ENCODE data around the gene MAN1A1. TPM values are rescaled to one million over a fixed set of nuclear protein-coding genes. Genes with fewer than 3 reads are reported as not detected.

Gene MAN1A1
- total RNA-seq, 1 donor from 2014 or later = 18.3 TPM

GRCh38 chr6:119283979-119284545 is 65.5 kb downstream of the MAN1A1 start:
- intact Hi-C loops (cut with micrococcal nuclease) = no loop called here

DNA sequence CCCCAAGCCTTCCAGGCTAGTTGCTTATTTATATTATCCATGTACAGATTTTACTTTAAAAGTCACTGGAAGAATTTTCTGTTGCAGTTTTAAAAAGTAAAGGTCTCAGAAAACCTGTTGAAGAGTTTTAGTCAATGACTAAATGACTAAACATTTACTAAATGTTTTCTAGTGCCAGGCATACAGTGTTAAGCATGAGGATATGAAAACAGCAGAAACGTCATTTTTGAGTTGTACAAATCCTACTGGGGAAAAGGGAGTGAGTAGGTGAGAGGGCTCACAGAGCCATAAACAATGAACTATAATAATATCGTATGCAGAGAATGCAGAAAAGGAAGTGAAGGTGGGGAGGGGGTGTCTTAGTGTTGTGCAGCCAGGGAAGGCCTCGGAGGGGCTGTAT is 66.3 kb downstream of the MAN1A1 start:
- DNase-seq = no peak
- ATAC-seq = no peak

More at GRCh38 chr6:119283979-119284545, 65.5 kb downstream of the MAN1A1 start:
- no peak for DNase-seq
- ATAC-seq = no peak

DNA sequence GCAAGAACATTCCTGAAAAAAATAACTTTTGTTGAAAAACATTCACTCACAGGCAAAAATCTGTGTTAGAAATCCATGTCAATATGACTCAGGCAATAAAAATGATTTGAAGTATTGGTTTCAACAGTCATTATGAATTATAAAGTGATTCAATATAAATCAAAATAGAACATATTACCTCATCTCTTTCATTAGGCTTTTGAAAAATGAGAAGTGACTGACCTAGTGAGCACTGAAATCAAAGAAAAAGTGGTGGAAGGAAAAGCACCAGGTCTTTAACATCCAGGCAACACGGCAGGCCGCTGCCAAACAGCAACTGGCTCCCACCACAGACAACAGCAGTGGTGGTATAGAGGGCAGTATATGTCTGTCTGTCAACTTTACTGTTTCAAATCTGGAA is 68.9 kb downstream of the MAN1A1 start:
- DNase-seq = no peak
- no peak for ATAC-seq
- intact Hi-C loops (cut with micrococcal nuclease) = no loop called here

More for the DNA sequence above, 66.3 kb downstream of the MAN1A1 start:
- intact Hi-C loops (cut with micrococcal nuclease) = no loop called here

DNA sequence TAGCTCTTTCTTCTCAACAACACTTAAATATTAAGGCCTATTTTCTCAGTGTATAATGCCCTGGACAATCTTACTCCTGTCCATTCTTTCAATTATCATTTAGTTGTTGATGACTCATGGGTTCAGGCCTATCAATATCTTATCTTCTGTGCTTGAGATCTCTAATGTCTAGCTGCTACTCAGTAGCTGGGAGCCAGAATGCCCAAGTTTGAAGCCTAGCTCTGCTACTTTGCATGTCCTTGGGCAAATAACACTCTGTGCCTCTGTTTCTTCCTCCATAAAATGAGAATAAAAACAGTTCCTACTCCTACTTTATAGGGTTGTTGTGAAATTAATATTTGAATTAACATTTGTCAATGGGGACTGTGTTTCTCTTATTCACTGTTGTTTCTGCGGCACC is 69.5 kb downstream of the MAN1A1 start:
- intact Hi-C loops (cut with micrococcal nuclease) = no loop called here
- ATAC-seq (no peak), DNase-seq (no peak)

GRCh38 chr6:119278625-119279024 is 70.9 kb downstream of the MAN1A1 start:
- ATAC-seq (no peak), DNase-seq (no peak)
- intact Hi-C loops (cut with micrococcal nuclease) = no loop called here

DNA sequence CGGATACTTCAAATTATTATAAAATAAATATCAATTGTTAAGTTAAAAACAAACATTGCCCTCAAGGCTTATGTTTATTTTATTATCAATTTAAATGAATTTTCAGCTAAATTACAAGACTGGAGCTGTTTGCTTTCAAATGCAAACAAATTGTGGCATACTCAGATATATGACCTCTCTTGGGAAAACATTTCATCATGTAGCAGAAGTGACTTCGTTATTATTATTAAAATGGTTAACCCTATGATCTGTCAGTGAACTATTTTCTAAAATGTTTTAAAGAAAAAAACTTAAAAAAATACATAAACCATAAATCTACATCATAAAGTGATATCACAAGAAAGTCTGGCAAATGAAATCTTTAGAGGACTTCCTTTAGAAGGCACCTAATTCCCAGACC is 72.5 kb downstream of the MAN1A1 start:
- intact Hi-C loops (cut with micrococcal nuclease) = no loop called here
- ATAC-seq (no peak), DNase-seq (no peak)

- ATAC-seq (no peak), DNase-seq (no peak)
- intact Hi-C loops (cut with micrococcal nuclease) = no loop called here
Measured at GRCh38 chr6:119276211-119276610, 73.3 kb downstream of the MAN1A1 start.

GRCh38 chr6:119274197-119274595 is 75.4 kb downstream of the MAN1A1 start:
- ATAC-seq (no peak), DNase-seq (no peak)
- intact Hi-C loops (cut with micrococcal nuclease) = no loop called here

DNA sequence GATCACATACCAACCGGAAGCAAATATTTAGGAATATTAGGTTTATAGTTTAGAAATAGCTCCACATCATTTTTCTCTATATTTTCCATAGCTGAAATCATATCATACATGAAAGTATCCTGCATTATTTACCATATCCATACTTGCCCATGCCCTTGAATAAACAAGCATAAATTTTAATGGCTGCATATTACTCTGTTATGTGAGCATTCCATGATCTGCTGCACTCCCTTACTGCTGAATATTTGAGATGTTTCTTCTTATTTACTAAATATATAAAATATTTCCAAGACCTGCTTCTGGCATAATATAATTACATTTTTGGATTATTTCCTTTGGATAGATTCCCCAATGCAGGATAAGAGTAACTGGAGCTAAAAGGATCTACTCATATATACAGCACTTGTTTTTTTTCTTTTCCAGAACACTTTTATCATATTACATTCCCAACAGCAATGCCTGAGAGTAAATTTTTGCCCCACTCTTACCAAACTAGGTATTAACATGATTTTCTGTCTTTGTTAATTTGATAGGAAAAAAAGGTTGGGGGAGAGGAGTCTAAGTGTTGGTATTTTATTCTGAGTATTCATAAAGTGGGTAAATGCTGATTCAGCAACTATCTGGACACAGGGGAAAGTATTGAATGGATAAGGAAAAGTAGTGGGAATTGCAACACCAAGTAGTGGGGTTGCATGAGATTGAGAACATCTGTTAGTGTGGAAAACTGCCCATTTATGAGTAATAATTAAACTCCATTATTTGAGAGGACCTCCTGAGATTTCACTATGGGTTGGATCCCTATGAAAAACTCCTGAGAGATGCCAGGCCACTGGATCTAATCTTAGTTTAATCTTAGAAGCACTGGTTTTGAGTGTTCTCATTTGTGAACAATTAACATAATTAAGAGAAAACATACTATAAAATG is 76.0 kb downstream of the MAN1A1 start:
- DNase-seq (no peak), ATAC-seq (peak; percentile 83)
- intact Hi-C loops (cut with micrococcal nuclease) = no loop called here

GRCh38 chr6:119270545-119270944 is 79.0 kb downstream of the MAN1A1 start:
- ATAC-seq = no peak
- no peak for DNase-seq
- intact Hi-C loops (cut with micrococcal nuclease) = no loop called here

DNA sequence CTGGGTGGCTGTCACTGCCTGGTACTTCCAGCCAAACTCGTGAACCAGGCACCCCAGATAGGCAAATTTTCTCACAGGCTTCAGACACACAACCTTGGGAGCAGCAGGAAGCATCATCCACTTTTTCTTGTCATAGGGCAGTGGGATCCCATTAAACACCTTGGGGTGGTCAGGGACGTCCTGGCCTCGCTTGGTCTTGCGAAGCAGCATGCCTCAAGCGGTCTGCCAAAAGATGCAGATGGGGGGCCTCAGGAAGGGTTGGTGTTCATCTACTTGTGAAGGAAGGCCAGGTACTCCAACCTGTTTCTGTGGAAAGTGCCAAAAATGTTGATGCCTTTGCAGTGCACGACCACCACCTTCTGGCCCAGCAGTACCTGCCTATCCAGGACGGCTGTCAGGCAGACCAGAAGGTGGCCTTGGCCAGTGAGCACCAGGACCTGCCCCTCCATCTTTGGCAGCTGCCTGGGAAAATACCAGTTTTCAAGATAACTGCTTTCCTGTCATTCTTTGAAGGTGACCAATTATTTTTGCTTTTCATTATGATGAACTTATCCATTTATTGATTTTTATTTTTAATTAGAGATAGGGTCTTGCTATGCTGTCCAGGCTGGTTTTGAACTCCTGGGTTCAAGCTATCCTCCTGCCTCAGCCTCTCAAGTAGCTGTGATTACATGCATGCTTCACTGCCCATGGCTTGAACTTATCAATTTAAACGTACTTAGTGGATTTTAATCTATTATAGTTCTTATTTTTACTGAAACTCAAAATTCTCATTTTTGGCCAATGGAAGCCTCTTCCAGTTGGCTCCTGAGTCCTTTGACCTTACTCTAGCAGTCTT is 80.1 kb downstream of the MAN1A1 start:
- DNase-seq = no peak
- intact Hi-C loops (cut with micrococcal nuclease) = no loop called here

GRCh38 chr6:119267126-119267905 is 82.2 kb downstream of the MAN1A1 start:
- intact Hi-C loops (cut with micrococcal nuclease) = no loop called here
- DNase-seq = no peak
- no peak for ATAC-seq

More for the DNA sequence above, 80.1 kb downstream of the MAN1A1 start:
- no peak for ATAC-seq

DNA sequence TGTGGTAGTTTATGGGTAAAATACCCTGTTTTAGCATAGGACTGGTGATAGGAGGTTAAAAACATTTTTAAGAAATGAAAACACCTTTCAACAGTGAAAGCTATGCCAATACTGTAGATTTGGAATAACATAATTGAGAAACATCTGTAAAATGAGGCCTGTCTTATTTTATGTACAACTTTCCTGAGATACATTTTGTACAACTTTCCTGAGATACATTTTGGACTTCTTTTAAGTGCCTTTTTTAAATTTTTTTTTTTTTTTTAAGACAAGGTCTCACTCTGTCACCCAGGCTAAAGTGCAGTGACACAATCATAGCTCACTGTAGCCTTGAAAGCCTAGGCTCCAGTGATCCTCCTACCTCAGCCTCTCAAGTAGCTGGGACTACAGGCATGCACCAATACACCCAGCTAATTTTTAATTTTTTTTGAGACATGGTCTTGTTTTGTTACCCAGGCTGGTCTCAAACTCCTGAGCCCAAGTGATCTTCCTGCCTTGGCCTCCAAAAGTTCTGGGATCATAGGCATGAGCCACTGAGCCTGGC is 84.6 kb downstream of the MAN1A1 start:
- no peak for DNase-seq
- no peak for ATAC-seq
- intact Hi-C loops (cut with micrococcal nuclease) = no loop called here

GRCh38 chr6:119262612-119263011 is 86.9 kb downstream of the MAN1A1 start:
- intact Hi-C loops (cut with micrococcal nuclease) = no loop called here

DNA sequence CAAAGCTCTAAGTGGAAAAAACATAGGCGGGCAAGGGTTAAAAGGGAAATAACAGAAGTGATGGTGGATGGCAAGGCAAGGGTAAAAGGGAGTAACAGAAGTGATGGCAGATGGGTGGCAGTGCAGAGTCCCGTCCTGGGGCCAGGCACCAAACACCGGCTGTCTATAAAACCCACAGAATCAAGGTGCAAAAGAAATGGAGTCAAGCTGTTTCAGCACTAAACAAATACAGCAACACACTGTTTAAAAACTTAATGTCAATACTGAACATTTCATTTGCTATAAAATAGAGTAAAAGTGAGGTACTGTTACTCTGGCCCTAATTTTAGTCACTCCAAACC is 87.6 kb downstream of the MAN1A1 start:
- intact Hi-C loops (cut with micrococcal nuclease) = no loop called here
- DNase-seq (no peak), ATAC-seq (no peak)

More at GRCh38 chr6:119262612-119263011, 86.9 kb downstream of the MAN1A1 start:
- no peak for DNase-seq
- ATAC-seq = no peak

DNA sequence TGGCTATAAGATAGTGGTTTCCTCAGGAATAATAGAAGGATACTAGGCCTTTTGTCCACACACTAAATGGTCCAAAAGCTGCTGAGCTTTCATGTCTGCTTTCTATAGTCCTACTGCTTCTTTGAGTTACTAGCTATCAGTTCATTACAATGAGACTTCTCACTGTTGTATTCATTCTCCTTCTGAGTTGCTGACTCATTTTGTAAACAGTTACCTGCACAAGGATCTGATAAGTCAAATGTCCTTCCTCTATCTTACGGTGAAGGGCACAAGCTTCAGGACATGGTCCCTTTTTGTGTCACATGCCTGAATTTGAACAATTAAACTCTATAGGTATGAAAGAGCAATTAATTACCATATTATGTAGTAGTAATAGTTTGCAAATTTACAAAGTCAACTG is 90.5 kb downstream of the MAN1A1 start:
- ATAC-seq (no peak), DNase-seq (no peak)
- intact Hi-C loops (cut with micrococcal nuclease) = no loop called here

DNA sequence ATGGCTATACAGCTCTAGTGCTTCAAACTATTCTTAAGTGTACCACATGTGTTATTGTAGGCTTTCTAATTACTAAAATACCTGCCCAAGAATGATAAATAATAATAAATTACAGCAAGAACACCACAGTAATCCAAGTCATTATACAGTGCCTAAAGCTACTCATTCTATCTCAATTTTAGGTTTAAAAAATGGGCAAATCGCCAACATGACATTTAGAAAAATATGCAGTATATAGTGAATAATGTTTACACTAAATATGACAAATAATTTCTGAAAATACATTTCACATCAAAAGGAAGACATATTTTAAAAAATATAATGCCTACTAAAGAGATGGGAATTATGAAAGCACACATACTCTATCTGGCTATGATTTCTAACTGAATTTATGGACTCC is 91.8 kb downstream of the MAN1A1 start:
- intact Hi-C loops (cut with micrococcal nuclease) = no loop called here
- ATAC-seq (no peak), DNase-seq (no peak)

DNA sequence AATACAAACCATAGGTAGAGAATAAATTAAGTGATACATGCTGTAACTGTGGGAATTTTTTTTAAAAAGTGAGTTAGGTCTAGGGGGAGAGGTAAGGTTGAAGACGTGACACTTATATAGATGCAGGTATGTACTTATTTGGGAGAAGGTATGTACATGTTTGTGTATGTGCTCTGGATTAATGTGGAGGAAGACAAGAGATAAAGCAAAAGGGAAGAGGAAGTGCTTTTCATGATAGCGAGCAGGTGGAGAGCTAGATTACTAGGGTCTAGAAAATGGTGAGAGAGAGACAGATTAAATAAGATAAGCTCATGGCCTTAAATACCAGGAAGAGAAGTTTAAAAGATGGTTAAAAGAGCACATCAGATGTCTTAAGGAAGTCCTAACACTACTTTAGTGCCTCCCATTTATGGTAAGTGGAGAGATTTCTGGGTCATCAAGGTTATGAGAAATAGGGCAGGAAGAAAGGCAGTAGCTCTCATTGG is 92.5 kb downstream of the MAN1A1 start:
- intact Hi-C loops (cut with micrococcal nuclease) = no loop called here
- DNase-seq = no peak
- no peak for ATAC-seq

DNA sequence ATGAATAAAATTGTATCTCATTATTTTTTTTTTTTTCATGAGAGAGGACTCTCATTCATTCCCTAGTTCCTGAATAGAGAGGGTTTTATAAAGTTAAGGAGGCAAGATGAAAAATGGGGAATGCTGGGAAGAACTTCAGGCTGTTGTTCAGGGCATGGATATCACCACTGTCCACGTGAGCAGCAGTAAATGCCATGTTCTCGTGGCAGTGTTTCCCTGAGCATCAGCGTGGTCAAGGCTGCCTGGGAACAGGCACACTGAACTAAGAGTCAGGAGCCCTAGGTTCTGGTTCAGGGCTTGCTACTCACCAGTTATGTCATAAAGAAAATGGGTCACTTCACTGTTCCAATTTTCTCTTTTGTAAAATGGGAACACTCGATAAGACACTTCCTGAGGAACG is 93.2 kb downstream of the MAN1A1 start:
- no peak for DNase-seq
- no peak for ATAC-seq
- intact Hi-C loops (cut with micrococcal nuclease) = no loop called here
